DOHH2 (cell line): ENCODE measurements around the gene ERP29.

ENCODE experiments used
- CTCF ChIP-seq: fragments of 200-600 bp; sonication (generic); IDR thresholded peaks from one replicate; pipeline ENCODE4 v1.5.1; 2014; ENCODE audit warnings: antibody characterized with exemption, mild to moderate bottlenecking, low read depth, low read length; ENCODE audit not compliant: poor library complexity, severe bottlenecking
- EZH2phosphoT487 ChIP-seq: fragments of 200-600 bp; sonication (generic); IDR thresholded peaks from 2 replicates; pipeline ENCODE4 v1.6.1; 2017; ENCODE audit warnings: borderline replicate concordance, mild to moderate bottlenecking, antibody characterized with exemption, low read length, moderate library complexity, mixed read lengths

GRCh38 chr12:112029301-112029700, 16.1 kb downstream of the ERP29 start:
- TF ChIP-seq CTCF: no peak
- TF ChIP-seq EZH2phosphoT487: no peak
